K562 (cell line): ENCODE measurements around the gene IP6K2. TPM values are rescaled to one million over a fixed set of nuclear protein-coding genes. Genes with fewer than 3 reads are reported as not detected.

Source experiments
- CGGBP1 ChIP-seq: fragments of 250-450 bp; sonication (Bioruptor Pico); IDR thresholded peaks from 2 replicates; pipeline ENCODE4 v1.9.0; 2021; ENCODE audit warnings: mild to moderate bottlenecking
- CHD2 ChIP-seq: IDR thresholded peaks from 2 replicates; pipeline ENCODE4 v1.6.1; 2011; ENCODE audit warnings: low read depth, low read length
- DEAF1 ChIP-seq: fragments of 450-650 bp; formaldehyde crosslinking; IDR thresholded peaks from 2 replicates; pipeline ENCODE4 v1.4.0; 2020; ENCODE audit warnings: mild to moderate bottlenecking, moderate library complexity
- HNRNPUL1 ChIP-seq: fragments of 200-400 bp; formaldehyde crosslinking; IDR thresholded peaks from 2 replicates; pipeline ENCODE4 v1.6.1; 2017; ENCODE audit warnings: low read length
- RHOXF2B ChIP-seq: fragments of 250-450 bp; sonication (Bioruptor Pico); conservative IDR thresholded peaks from 2 replicates; pipeline ENCODE4 v1.5.1; 2021
- STAT5B ChIP-seq: fragments of 250-450 bp; sonication (Bioruptor Pico); IDR thresholded peaks from 2 replicates; pipeline ENCODE4 v1.8.0; 2021; ENCODE audit warnings: mild to moderate bottlenecking, inconsistent platforms
- TEAD4 ChIP-seq, 2 experiments: sonication (generic) in 1 of 2; formaldehyde crosslinking in 1 of 2; IDR thresholded peaks; 2 replicates each; pipeline versions ENCODE4 v1.6.1 to v1.8.0; 2012 to 2022; ENCODE audit warnings: borderline replicate concordance in 1 of 2, inconsistent platforms in 1 of 2, low read length in 1 of 2, mild to moderate bottlenecking in 1 of 2, missing genetic modification reagents in 1 of 2
- TGIF2 ChIP-seq: sonication (generic); formaldehyde crosslinking; IDR thresholded peaks from 2 replicates; pipeline ENCODE4 v1.8.1; 2022; ENCODE audit warnings: mild to moderate bottlenecking, missing genetic modification reagents, moderate library complexity
- XRCC4 ChIP-seq: IDR thresholded peaks from one replicate; pipeline ENCODE4 v1.6.1; 2011; ENCODE audit not compliant: insufficient read depth, insufficient read length; ENCODE audit errors: extremely low read depth
- ZBTB40 ChIP-seq, 2 experiments: fragments of 450-650 bp in 1 of 2; sonication (generic) in 1 of 2; formaldehyde crosslinking in 1 of 2; IDR thresholded peaks; 2 replicates each; pipeline versions ENCODE4 v1.7.1 to v1.9.0; 2016 to 2022; ENCODE audit warnings: inconsistent platforms in 1 of 2, mild to moderate bottlenecking in 1 of 2, missing genetic modification reagents in 1 of 2
- polyA plus RNA-seq, 8 experiments: library from polyadenylated mRNA; depleted of rRNA in 4 of 8; stranded (reverse) in 5 of 8; unstranded in 3 of 8; fragments of >200 nt; fragmentation: Nextera tagmentation in 2 of 8; fragmentation: Illumina TruSeq in 1 of 8; extraction: Ambion mirVana in 2 of 8; extraction: Trizol in 1 of 8; gene quantifications; 2 replicates each; pipeline versions ENCODE4 v1.2.1 to v1.2.3, GENCODE V29; 2011 to 2014; ENCODE audit warnings: inconsistent platforms in 1 of 8, missing spikeins in 1 of 8
- total RNA-seq, 7 experiments: library from RNA; depleted of rRNA in 6 of 7; stranded (reverse); fragments of >200 nt in 6 of 7; fragmentation: Illumina TruSeq in 2 of 7; extraction: Trizol in 2 of 7; gene quantifications; 2 replicates each; pipeline versions ENCODE4 v1.2.1 to v1.2.3, GENCODE V29; 2011 to 2021; ENCODE audit warnings: low replicate concordance in 1 of 7
- TF ChIP-seq, protein P1 (sequence below), 2 experiments: fragments of 200-800 bp in 1 of 2; sonication (Bioruptor generic) in 1 of 2; sonication (generic) in 1 of 2; formaldehyde crosslinking in 1 of 2; IDR thresholded peaks in 1 of 2; conservative IDR thresholded peaks in 1 of 2; 2 replicates each; pipeline versions ENCODE4 v1.5.0 to v1.6.1; 2016 to 2020; ENCODE audit warnings: missing compliant biosample characterization in 1 of 2, missing genetic modification characterization in 1 of 2, missing genetic modification reagents in 1 of 2
- TF ChIP-seq, protein P2 (sequence below): fragments of 250-450 bp; sonication (Bioruptor Pico); IDR thresholded peaks from 2 replicates; pipeline ENCODE4 v1.8.0; 2022; ENCODE audit warnings: moderate library complexity, mild to moderate bottlenecking, inconsistent platforms

IP6K2 gene
- total and polyA plus RNA-seq, 9 of the 15 experiments (the other 6 are each of a cell fraction or from before 2014, with no cell fraction given): 19.6 to 78.1 (median 48.0) TPM

DNA sequence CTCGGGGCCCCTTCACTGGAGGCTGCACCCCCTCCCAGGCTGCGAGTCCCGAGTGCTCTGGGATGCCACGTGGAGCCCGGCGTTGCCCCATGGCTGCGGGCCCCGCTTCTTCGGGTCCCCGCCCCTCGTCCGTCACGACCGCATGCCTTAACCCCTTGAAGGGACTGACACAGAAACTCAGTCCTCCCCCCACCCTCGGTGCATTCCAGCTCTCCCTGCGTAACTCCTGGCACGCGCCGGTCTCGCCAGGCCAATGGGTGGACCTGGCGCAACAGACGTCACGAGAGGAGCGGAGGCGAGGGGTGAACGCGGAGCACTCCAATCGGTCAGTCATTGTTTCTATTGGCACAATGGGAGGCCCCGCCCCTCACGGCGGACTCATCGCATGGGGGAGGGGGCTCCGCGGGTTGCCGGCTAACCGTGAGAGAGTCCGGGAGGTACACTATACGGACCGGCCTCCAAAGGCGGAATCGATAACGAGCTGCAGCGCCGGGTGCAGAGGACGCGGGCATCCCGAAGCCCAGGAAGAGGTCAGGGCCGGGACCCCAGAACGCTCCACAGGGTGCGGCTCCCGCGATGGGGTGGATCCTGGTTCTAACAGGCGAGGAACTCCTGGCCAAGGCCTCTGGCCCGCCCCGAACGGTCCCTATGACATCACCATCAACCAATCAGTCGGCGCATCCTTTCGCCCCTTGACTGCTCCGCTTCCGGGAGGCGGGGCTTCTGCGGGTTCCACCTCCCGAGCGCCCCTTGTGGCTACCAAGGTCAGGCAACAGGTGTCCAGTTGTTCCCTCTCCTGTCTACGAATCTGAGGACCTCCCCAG, 53.3 kb downstream of the IP6K2 start (continued):
- TF ChIP-seq STAT5B (CRISPR knock-in tag): no peak
- no peak for TF ChIP-seq HNRNPUL1
- 0 out of 2 replicates have a peak, but pooled peaks have one; percentile 23 for TF ChIP-seq ZBTB40 (IDR thresholded peaks at IDR 0.05)
- TF ChIP-seq ZBTB40 (CRISPR knock-in tag; IDR thresholded peaks at IDR 0.05): no peak
- TF ChIP-seq CGGBP1 (CRISPR knock-in tag): no peak
- no peak for TF ChIP-seq XRCC4
- TF ChIP-seq RHOXF2B (CRISPR knock-in tag): no peak
- TF ChIP-seq TGIF2 (CRISPR knock-in tag): no peak
- TF ChIP-seq, protein P1, sequence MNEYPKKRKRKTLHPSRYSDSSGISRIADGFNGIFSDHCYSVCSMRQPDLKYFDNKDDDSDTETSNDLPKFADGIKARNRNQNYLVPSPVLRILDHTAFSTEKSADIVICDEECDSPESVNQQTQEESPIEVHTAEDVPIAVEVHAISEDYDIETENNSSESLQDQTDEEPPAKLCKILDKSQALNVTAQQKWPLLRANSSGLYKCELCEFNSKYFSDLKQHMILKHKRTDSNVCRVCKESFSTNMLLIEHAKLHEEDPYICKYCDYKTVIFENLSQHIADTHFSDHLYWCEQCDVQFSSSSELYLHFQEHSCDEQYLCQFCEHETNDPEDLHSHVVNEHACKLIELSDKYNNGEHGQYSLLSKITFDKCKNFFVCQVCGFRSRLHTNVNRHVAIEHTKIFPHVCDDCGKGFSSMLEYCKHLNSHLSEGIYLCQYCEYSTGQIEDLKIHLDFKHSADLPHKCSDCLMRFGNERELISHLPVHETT (CRISPR knock-in tag; conservative IDR thresholded peaks at IDR 0.05 in 1 of 2, IDR thresholded peaks at IDR 0.05 in 1 of 2): peak in 1 of 2 experiments; percentile 44; a peak in 1 of 4 replicates
- TF ChIP-seq CHD2: peak; percentile 52; the same call in 1 of the 2 replicates
- TF ChIP-seq, protein P2, sequence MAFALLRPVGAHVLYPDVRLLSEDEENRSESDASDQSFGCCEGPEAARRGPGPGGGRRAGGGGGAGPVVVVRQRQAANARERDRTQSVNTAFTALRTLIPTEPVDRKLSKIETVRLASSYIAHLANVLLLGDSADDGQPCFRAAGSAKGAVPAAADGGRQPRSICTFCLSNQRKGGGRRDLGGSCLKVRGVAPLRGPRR (CRISPR knock-in tag): no peak
- no peak for TF ChIP-seq DEAF1 (CRISPR knock-in tag)
- TF ChIP-seq TEAD4 (IDR thresholded peaks at IDR 0.05; ENCODE audit: low read length): peak; percentile 77
- peak; percentile 79 for TF ChIP-seq TEAD4 (CRISPR knock-in tag; IDR thresholded peaks at IDR 0.05; ENCODE audit: borderline replicate concordance)
